SIG-M5 treated with dmso at 0.1 percent for 504 hours (cell line): ENCODE results near the gene ASB12.
"Not testable (repeated sequence)": the region's sequence is repeated elsewhere in the genome, so short reads cannot be mapped to it uniquely, and the experiment has no call there.

Experiments
- DNase-seq: peaks from one replicate; lab custom pipeline; 2025; ENCODE audit not compliant: unreplicated experiment; lab: John Stamatoyannopoulos, UW

The ASB12 gene, protein sequence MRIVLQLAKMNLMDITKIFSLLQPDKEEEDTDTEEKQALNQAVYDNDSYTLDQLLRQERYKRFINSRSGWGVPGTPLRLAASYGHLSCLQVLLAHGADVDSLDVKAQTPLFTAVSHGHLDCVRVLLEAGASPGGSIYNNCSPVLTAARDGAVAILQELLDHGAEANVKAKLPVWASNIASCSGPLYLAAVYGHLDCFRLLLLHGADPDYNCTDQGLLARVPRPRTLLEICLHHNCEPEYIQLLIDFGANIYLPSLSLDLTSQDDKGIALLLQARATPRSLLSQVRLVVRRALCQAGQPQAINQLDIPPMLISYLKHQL

DNA sequence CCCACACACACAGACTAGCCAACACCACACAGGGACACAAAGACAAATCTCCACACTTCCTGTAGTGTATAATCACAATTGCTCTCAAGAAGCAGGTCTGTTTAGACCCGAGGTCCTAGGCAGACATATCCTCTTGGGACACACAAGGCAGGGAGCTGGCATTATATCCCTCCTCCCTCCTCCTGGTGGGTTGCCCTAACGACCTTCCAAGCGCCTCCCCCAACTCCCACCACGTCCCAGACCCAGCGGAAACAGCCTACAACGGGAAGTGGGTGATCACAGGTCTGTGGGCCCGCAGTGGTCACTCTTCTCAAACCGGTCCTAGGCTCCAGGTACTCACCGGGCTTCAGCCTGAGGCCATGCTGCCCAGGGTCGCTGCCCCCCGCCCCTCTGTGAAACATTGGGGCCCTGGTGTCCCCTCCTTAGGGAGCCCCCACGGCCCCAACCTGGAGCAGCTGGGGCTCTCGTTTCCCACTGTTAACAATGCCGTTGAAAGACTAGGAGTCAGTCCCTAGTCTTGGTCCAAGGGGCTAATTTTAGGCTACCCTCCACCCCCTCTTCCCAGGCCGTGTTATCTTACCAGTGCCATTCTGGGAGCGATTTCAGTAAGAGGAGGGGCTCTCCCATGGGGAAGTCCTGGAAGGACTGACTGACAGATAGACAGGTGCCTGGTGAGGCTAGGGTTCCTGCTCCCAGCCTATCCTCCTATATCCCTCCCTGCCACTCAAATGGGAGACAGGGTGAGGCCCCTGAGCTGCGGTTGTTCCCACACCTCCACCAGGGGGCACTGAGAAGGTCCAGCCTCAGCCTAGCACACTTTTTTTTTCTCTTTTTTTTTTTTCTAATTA, at the start of gene ASB12:
TSS of gene ASB12 (minus strand) at position 485 of the 848 bp plus-strand sequence. CDS start 4,957 bp downstream, outside the sequence.
- DNase-seq: no peak

DNA sequence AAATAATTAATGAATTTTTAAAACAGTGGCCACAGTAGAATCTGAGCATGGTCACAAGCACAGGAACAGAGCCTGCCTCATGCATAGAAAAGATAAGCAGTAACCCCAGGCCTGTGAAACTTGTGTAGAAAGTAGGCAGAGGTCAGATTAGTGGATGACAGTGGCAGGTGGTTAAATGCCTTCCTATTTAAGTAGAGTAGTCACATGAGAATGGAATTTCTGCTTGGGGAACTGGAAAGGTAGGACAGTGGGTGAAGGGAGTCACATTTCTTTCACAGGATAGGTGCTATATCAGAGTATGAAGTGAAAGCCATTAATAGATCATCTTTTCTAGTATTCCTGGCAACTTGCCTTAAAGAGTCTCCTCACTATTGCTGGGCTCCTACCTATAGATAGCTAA, 34.9 kb upstream of the ASB12 start:
- no peak for DNase-seq

DNA sequence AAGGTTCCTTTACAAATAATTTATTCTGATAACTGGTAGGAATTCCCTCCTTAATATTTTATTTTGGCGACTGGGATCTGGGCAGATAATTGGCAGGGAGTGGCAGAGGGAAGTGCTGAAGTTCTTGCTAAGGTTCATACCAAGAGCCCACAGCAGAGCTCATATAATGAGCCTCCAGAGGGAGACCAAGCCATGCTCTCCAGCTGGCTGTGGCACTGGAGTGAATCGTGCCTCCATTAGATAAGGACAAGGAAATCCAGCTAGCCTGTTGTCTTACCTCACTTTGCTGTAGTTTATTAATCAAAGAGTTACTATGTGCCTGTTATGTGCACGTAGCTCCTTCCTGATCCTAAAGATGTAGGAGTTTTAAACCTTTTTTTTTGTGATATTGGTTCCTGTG, 1.3 kb downstream of the ASB12 start:
- no peak for DNase-seq

DNA sequence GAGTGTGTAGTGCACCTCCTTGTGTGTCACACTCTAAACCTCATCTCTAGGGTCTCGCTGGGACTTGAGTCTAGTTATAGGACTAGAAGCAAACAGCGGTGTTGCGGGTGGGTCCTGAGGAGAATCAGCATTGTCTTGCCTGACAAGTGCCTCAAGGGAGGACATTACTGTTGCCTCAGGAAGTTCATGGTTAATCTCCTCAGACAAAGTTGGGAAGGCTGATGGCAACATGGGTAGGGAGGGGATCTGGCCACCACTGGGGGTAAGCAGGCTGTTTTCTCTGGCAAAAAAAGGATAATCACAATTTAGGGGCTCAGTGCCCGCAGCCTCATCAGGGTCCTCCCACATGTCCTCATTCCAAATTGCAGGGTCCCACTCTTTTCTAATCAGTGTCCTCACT, 12.4 kb downstream of the ASB12 start:
- no peak for DNase-seq

DNA sequence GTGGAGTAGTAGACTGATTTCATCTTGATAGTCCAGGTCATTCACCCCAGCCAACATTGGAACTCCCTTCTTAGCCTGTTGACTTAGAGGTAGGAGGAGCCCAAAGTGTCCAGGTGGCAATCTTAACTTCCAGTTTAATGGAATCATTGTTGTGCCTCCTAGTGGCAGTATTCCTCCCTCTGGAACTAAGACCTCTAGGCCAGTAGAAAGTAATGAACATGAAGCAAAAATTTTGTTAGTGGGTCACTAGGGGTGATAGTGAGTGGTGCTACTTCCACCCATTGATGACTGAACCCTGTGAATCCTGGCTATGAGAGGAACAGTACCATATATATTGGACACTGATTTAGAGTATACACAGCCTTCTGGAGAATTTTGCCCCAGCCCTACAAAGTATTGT, 16.4 kb downstream of the ASB12 start:
- DNase-seq: not testable (repeated sequence)

DNA sequence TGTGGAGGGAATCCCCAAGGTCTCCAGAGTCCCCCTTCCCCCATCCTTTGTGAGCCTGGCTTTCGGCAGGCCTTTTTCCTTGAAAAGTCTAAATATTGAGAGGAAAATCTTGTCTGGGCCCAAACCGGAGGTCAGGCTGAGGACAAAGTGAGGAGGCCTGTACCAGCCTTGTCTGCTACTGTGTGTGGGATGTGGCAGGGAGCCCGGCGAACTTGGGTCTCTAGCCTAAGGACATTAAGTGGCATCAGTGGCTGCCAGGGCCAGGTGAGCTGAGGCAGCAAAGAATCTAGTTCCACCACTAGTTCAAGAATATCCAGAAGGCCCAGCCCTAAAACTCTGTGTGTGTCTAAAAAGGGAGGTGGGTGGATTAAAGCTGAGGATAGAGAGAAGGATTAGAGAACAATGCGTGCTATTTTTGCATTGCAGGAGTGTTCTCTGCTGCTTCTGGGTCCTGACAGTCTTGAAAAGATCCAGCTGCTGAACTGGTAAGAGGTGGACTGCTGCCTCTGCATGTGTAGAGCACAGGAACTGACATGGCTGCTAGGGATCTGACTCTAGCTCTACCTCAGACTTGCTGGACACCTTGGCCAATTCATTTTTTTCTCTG, 23.7 kb downstream of the ASB12 start:
- no peak for DNase-seq

DNA sequence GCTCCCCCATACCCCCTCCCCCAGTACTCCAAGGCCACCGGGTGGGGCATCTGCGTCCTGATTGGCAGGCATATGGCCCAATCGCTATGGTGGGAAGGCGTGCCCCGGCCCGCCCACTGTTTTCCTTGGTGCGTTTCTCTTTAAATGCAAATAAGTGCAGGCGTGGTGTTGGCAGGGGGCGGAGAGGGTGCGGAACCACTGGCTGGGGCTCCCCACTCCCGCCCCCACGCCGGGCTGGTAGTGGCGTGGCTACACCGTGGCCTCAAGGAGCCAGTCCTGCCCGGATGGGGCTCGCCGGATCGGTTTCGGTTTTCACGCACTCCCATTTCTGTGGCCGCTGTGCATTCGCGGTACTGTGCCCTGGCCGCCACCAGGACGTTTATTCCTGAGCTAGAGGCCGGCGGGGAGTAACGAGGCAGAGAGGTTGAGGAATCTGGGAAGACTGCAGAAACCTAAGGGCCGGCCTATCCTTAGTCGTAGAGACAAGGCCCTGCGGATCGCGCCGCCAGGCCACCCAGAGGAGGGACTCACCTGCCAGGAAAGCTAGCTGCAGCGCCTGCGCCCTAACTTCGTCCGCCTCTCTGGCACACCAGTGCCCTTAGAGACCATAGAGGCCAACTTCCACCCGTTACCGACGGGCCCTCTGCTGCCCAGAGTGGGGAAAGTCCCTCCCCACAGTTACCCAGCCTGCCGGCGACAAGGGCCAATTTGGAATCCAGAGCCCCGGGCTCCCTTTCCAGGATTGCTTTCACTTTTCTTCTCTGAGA, 24.5 kb downstream of the ASB12 start:
- peak; percentile 83 for DNase-seq

DNA sequence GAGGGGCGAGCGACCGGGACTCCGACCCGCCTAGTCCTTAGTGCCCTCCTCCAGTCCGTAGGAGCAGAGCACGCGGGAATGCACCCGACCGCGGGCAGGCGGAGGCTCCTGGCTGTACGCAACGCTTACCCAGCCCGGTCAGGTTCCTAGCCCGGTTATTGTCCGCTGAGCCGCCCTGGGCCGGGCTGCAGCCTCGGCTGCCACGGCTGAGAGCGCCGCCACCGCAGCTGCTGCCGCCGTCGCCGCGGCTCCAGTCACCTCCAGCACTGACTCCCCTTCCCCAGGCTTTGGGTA, 25.0 kb downstream of the ASB12 start, which contains the start of gene AMER1:
TSS of gene AMER1 (minus strand) at position 268 of the 294 bp plus-strand sequence. CDS start 12,422 bp downstream, outside the sequence.
- peak; percentile 45 for DNase-seq

DNA sequence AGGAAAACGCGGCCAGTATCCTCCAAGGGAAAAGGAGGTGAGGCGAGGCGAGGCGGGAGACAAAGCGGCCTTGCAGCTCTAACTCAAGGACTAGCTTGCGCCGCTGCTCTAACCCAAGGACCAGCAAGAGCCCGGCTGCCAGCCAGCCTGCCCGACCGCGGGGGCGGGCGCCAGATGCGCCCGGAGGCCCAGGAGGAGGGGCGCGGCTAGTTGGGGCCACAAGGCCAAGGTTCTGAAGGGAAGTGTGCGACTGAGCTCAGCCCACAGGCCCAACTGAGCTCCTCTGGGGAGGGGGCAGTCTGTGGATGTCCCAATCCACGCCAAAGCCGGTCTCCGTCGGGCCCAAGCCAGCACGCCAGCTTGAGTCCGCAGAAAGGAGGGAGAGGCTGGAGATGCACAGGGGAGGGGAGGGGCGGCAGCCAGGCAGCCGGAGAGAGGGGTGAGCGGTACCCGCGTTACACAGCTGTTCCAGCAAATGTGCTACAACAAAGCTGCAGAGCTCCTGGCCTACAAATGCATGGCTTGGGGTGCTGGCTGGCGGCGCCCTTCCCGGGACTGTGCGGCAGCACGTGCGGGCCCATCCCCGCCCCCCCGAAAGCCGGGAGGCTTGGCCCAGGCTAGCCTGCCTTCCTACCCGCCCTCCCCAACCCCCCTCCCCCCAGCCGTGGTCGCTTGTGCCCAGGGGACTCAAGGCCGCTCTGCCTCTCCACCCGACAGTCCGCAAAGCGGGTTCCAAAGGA, 25.5 kb downstream of the ASB12 start:
- DNase-seq: peak; percentile 14

DNA sequence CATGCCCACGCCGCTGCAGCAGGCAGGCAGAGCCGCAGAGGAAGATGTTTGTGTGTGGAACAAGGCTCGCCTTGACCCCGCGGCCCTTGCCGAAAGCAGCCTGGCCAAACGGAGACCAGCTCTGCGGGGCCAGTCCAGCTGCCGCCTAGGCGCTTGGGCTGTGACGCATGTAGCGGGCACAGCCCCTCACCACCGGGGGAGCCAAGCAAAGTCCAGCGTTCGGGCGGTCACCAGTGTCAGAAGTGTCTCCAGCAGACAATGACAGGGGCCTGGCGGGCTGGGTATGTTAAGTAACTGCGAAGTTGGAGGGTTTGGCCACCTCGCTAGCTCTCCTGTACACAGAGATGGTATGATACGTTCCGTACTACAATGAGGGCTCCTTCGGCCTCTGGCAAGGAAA, 26.2 kb downstream of the ASB12 start:
- DNase-seq: no peak

DNA sequence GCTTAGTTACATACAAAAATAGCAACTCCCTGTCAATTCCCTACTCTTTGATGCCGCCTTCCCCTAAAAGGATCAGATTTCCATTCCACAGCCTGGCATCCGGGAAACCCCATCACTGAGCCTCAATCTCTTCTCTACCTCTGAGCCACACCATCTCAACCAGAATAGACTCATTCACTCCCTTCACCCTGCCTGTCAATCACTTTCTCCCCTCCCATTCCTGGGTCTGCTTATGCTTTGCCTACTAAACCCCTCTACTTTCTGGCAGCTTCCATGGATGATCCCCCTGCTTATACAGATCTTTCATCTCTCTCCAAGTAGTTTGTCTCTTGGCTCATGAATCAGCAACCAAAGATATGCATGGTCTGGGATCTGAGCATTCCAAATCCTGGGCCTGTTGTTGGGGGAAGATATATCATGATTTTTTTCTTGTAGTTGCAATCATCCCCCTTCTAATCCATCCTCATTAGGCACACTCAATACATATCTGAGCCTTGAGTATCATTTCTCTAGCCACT, 27.5 kb downstream of the ASB12 start:
- no peak for DNase-seq

DNA sequence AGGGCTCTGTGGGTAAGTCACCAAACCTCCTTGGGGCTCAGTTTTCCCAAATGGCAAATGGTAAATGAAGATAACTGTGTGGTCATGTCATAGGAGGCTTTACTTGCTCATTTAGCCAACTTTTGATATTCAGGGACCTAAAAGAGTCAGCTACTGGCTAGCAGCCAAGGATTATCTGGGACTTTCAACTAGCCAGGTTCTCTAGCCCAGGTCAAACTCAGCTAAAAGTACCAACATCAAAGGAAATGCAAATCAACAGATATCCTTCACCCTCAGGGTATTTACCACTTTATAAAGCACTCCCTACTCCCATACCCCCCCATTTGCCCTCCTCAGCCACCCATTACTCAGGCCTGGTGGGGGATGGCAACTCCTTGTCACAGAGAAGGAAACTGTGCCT, 32.4 kb downstream of the ASB12 start:
- DNase-seq: no peak

DNA sequence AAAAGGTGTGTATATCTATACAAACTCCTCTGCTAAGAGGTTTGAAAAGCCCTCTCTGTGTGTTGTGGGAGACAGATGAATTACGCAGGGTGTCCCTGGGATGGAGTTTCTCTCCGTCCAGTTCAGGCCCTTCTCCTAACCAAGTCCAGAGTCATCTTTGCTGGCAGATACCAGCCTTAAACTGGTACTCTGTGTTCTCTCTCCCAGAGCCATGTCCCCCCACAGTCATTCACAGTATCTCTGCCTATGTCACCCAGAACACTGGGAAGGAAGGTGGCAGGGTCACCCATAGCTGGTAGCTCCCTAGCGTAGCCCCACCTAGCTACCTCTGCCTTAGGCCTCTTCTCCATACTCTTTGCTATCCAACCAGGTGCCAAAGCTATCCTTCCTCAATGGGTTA, 33.8 kb downstream of the ASB12 start:
- DNase-seq: no peak

DNA sequence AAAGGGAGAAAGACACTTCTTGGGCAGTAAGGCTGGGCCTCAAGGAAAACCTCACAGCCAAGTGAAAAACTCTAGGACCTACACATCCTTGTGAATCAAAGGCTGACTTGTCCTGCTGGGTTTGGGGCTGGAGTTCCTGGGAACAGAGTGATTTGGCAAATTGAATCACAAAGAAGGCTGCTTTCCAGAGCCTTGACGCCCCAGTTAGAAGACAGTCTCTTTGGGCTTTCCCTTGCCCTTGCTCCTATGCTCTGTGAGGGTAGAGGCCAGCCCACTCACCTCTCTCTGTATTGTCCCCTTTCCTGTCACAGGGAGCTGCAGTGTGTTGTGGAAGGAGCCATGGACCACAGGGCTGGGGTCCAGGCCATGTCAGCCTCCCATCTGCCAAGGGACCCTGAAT, 34.5 kb downstream of the ASB12 start:
- no peak for DNase-seq

DNA sequence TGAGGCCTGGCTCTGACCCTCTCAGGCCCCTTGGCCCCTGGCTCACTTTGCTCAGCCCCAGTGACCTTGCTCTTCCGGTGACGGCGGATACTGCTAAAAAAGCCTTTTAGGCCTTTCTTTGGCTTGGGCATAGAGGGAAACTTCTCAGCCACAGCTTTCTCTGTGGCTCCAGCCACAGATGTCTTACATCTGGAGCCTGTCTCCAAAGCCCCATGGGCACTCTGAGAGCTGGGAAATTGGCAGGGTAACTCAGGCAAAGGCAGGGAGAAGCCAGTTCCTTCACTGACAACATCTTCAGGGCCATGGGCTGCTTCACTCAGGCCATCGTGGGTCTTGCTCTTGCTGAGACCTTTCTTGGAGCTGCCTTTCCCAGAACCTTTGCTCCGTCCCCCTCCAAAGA, 37.7 kb downstream of the ASB12 start:
- DNase-seq: no peak

DNA sequence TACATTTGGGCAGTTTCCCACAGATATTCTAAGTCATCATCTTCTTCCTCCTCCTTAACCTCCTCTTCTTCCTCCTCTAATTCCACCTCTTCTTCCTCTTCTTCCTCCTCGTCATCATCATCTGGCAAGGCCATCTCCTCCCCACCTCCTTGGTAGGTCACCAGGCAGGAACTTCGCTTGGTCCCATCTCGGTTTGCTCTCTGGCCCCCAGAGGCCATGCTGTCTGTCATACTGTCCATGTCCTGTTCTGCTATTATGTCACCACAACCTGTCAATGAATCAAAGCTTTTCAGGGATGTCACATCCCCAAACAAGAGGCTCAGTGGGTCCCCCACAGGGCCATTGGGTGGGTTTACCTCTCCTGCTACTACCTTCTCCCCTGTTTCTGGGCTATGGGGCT, 38.4 kb downstream of the ASB12 start:
- DNase-seq: no peak

DNA sequence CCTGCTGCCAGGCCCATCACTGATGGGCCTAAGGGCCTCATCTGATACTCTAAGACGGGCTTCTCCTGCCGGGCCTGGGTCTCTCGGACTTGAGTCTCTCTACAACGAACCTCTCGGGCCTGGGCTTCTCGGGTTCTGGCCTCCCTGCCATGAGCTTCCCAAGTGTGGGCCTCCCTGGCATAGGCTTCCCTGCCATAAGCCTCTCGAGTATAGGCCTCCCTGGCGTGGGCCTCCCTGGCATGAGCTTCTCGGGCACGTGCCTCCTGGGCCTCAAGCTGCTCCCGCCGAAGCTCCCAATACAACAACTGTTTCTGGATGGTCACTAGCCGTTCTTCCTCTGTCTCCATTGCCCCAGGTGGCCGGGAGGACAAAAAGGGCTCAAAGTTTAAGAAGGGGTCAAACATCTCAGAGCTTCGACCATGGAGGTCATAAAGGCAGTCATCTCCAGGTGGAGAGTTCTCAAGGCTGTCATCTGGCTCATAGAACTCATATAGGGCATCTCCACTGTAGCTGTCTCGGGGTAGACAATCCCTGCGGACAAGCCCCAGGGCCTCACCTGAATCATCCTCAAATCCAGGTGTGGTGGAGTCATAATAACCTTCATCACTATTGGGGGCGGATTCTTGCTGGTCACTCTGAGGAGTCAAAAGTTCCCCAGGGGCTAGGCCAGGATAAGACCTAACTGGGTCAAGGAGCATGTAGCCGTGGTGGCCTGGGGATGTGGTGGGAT, 39.0 kb downstream of the ASB12 start:
- no peak for DNase-seq

DNA sequence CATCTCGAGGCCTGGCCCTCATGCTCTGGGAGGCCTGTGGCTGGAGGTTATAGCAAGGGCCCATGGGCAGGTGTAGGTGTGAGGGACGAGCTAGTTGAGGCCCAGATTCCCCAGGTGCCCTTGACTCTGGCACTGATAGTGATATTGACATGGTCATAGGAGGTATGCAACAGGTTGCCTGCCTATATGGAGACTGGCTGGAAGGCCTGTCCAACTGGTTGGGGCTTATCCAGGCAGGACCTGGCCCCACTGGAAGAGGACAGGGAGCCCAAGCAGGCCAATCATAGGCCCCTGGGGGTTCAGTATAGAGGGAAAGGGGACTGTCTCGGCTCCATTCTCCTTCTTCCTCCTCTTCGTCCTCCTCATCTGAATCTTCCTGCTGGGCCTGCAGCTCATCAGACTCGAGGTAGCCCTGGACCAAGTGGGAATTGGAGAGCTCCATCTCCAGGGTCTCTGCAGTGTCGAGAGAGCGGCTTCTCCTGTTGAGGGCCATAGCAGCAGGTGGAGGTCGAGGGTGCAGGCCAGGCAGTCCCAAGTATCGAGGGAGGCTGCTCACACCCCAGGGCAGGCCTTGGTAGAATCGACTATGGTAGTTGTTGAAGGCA, 40.2 kb downstream of the ASB12 start:
- DNase-seq: no peak

DNA sequence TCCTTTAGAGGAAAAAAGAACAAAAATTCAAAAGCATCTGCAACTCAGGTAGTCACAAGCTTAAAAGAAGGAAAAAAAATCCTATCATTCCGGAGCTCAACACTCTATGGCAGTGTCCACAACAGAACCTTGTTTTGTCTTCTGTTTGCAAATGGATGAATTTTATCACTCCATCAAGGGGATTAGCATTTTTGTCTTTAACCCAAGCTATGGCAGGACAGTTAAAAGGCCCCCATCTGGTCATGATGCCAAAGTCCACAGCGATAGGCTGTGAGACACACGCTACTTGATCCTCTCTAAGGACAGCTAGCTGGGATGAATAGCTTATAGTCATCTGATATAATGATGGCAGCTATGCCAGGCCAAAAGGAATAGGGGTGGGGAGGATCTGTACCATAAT, 41.5 kb downstream of the ASB12 start:
- no peak for DNase-seq
